HL-60/S4 (cell line): ENCODE data around the gene ERCC4.

ENCODE experiments used
- in situ Hi-C: fragments of 300-500 bp; cut with MboI; formaldehyde crosslinking; loops from 2 replicates; pipeline ENCODE4 v1.14.3; 2022; ENCODE audit warnings: low sequenced_read_pairs

ERCC4 gene

DNA sequence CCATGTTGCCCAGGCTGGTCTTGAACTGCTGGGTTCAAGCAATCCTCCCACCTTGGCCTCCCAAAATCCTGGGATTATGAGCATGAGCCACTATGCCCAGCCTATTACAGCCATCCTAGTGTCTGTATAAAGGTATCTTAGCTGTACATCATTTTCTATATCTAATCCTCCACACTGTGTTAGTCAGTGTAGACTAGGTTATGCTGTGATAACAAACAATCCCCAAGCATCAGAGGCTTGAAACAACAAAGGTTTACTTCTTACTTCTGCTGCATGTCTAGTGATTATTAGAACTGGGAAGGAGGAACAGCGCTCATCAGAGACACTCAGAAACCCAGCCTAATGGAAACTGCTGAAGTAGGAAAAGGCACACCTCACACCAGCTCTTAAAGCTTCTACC lies 68.1 kb downstream of the ERCC4 start:
- in situ Hi-C loops, result no loop called here

DNA sequence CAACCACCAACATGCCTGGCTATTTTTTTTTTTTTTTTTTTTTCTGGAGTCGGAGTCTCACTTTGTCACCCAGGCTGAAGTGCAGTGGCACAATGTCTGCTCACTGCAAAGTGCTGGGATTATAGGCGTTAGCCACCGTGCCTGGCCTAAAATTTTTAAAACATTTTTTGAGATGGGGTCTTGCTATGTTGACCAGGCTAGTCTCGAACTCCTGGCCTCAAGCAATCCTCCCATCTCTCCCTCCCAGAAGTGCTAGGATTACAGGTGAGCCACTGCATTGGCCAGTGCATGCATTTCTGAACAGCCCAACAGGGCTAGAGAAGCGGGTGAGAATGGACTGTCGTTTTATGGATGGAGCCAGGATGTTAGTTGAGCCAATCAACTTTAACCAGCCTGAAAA lies 72.4 kb downstream of the ERCC4 start:
- in situ Hi-C loops, result no loop called here

DNA sequence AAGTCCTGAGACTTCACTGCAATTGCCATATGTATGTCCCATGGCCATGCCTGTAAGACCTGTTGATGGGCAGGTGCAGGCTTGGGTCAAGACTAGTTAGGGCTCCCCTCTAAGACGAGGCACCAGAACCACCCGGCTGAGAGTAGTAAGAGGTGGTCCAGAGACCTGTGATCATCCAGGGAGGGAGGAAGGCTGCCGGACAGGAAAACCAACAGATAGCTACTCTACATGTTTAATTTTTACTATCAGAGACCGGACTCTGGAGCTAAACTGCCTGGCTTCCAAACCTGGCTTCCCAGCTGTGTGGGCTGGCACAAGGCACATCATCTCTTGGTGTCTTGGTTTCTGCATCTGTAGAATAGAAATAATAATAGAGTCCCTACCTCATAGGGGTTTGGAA lies 73.0 kb downstream of the ERCC4 start:
- in situ Hi-C loops, result no loop called here

DNA sequence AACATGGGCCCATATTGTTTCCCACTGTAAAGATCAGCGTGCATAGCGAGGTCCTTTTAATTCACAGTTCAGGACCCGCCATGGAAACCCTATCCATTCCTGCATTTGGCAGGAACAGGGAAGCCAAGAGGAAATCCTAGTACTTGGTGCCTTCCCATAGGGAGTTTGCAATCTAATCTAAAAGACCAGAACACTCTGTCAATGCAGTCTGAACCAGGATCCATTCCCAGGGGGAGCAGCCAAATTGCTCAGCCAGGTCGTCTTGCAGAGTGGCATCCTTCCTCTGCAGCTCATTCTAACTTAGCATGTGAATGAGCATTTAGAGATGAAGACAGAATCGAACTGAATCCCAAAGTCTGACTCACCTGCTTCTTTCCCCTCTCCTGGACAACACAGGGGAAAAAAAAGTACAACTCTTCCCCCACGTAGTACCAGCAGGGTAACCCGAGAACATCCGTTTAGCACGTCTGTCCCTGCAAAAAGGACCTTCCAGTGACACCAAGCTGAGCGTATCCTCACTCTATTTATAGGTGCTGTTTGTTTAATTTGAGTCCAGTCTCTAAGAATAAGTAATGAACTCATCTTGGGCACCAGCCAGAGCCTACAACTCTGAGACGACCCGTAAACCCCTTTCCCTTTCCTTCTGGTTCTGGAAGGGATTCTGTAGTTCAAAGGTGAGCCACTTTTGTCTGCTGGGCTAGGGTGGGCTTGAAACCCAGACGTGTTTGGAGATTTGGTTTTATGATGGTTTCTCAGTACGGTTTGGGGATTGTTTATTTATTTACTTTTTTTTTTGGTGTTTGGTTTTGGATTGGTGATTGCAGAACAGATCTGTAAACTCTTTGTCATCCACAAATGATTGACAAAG lies 74.5 kb downstream of the ERCC4 start:
- in situ Hi-C loops, result no loop called here

GRCh38 chr16:13995194-13995593 lies 75.2 kb downstream of the ERCC4 start:
- in situ Hi-C loops, result no loop called here

DNA sequence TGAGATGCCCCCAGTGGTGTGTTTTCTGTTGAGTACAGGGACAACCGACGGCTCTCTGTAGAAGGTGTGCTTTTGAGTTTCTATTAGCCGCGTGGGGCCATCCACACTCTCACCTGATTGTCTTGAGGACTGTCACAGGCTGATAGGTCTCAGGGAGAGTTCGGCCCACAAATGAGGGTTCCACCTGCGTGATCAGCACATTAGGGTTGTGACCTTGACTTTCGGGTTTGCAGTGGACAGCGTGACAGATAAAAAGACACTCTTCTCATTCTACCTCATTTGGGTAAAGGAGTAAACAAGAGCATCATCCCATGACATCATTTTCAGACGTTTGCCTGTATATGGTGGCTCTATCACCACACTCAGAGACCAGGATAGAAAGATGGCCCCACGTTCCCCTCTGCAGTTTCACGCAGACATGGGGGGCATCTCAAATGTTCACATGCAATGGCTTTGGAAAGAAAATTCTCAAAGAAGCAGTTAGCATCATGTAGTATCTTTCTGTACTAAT lies 76.9 kb downstream of the ERCC4 start:
- in situ Hi-C loops, result no loop called here

GRCh38 chr16:13997526-13997925 lies 77.6 kb downstream of the ERCC4 start:
- in situ Hi-C loops, result no loop called here

DNA sequence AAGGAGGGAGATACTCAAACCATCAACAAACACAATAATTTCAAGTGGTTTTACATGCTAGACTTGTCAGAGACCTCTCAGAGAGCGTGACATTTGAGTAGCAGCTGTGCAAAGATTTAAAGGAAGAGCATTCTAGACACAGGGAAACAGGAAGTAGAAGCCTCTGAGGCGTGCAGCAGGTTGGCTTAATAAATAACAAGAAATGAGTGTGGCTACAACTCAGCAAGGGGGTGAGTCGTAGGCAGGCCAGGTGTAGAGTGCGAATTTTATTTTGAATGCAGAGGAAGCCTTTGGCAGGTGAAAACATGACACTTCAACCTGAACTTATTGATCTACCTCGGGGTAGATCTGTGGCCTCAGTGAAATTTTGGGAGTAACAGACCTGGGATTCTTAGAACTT lies 78.0 kb downstream of the ERCC4 start:
- in situ Hi-C loops, result no loop called here

DNA sequence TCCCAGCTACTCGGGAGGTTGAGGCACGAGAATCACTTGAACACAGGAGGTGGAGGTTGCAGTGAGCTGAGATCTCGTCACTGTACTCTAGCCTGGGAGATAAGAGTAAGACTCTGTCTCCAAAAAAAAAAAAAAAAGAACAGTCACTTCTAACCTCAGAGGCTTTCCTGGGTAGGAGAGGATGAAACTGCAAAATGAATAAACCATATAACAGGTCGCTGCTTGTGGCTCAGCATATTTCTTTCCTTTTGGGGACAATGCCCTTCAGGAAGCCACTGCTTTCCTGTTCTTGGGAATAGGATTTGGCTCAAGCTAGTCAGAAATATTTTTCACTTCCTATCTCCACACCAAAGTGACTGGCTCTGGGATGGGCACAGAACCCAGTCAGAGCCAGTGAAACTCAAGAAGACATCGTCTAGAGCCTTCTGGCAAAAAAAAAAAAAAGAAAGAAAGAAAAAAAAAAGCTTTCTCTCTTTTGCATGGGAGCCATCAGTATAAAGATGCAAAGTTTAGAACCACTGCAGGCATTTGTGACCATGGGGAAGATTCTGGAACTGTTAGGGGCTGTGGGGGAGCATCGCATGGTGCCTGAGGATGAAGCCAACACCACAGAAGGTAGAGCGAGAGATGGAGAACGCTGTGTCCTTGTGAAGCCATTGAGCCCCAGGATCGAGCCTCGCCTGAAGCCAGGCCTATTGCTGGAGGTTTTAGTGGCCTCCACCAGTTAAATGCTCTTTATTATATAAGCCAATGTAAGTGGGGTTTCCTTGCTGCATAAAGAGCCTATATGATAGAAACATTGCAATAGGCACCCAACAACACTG lies 79.3 kb downstream of the ERCC4 start:
- in situ Hi-C loops, result no loop called here

GRCh38 chr16:13999895-14000425 lies 80.0 kb downstream of the ERCC4 start:
- in situ Hi-C loops, result no loop called here

DNA sequence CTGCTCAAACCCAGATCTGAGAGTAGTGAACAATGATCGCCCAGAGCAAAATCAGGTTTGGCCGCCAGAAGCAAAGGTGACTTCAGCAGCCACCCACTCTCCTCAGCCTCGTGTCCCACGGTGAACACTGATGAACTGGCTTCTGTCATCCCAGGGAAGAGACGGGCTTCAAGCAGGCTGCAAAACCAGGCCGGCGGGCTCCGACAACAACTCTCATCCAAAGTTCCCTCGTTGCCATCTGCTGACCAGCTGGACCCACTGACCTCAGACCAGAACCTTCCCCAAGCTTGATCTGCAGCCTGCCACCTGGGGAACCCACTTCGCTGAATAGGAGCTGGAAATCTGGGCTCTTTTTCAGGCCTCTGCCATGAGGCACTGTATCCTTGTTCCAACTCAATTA lies 81.6 kb downstream of the ERCC4 start:
- in situ Hi-C loops, result no loop called here
